ENCODE measurements around the gene DUOX1.

DUOX1 gene

GRCh38 chr15:45201869-45202268 is 72.1 kb downstream of the DUOX1 start:
- Mint-ChIP-seq H3K27ac (no peak overlapping the region), H3K4me1 (peaks cover 12% of the 10 kb centered on the region)

GRCh38 chr15:45203182-45203581 is 73.4 kb downstream of the DUOX1 start:
- Mint-ChIP-seq H3K9me3 (no peaks in the 10 kb centered on the region), H3K27ac (no peak overlapping the region), H3K27me3 (peaks cover 7% of the 10 kb centered on the region), H3K4me1 (peaks cover 11% of the 10 kb centered on the region), H3K4me3 (no peak overlapping the region), H3K36me3 (no peaks in the 10 kb centered on the region)
- DNase-seq (ENCODE audit: low spot score in 2 of 2), result no peak
- ATAC-seq (ENCODE audit: low read depth), result no peak

More at GRCh38 chr15:45201869-45202268, 72.1 kb downstream of the DUOX1 start:
- Mint-ChIP-seq H3K27me3 (peaks cover 3% of the 10 kb centered on the region), H3K4me3 (no peak overlapping the region), H3K9me3 (no peaks in the 10 kb centered on the region), H3K36me3 (no peaks in the 10 kb centered on the region)
- ATAC-seq (ENCODE audit: low read depth) (no peak), DNase-seq (ENCODE audit: low spot score in 2 of 2) (no peak)

- H3K36me3 Mint-ChIP-seq, result no peaks in the 10 kb centered on the region
- peaks cover 7% of the 10 kb centered on the region for H3K27me3 Mint-ChIP-seq
- no peaks in the 10 kb centered on the region for H3K4me1 Mint-ChIP-seq
- DNase-seq (ENCODE audit: low spot score in 2 of 2) (peak in 1 of 2 donors; percentile 23), ATAC-seq (ENCODE audit: low read depth) (no peak)
- no peak overlapping the region for H3K4me3 Mint-ChIP-seq
- H3K27ac Mint-ChIP-seq, result no peak overlapping the region
- no peaks in the 10 kb centered on the region for H3K9me3 Mint-ChIP-seq
Measured at GRCh38 chr15:45205192-45205591, 75.4 kb downstream of the DUOX1 start.

- Mint-ChIP-seq H3K4me1 (no peaks in the 10 kb centered on the region), H3K9me3 (no peaks in the 10 kb centered on the region), H3K36me3 (no peaks in the 10 kb centered on the region), H3K27ac (no peak overlapping the region), H3K4me3 (no peak overlapping the region), H3K27me3 (peaks cover 1% of the 10 kb centered on the region)
- DNase-seq (ENCODE audit: low spot score in 2 of 2), result no peak
- no peak for ATAC-seq (ENCODE audit: low read depth)
Measured at GRCh38 chr15:45212493-45212892, 82.7 kb downstream of the DUOX1 start.
